HG02610 (cell line): ENCODE results near the gene RAB4B.
"Not testable (repeated sequence)": the region's sequence is repeated elsewhere in the genome, so short reads cannot be mapped to it uniquely, and the experiment has no call there.

Experiments
- ATAC-seq: cut with Tn5 transposase; IDR thresholded peaks from one replicate; pipeline ENCODE4 v1.9.1; 2021; ENCODE audit warnings: mild to moderate bottlenecking, moderate library complexity; ENCODE audit not compliant: unreplicated experiment

Gene RAB4B

DNA sequence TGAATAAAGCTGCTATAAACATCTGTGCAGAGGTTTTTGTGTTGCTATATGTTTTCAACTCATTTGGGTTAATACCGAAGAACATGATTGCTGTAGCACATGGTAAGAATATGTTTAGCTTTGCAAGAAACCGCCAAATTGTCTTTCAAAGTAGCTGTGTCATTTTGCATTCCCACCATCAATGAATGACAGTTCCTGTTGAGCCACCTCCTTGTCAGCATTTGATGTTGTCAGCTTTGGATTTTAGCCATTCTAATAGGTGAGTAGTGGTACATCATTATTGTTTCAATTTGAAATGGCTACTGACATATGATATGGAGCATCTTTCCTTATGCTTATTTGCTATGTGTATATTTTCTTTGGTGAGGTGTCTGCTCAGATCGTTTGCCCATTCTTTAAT is 64.0 kb downstream of the RAB4B start:
- ATAC-seq: not testable (repeated sequence)

DNA sequence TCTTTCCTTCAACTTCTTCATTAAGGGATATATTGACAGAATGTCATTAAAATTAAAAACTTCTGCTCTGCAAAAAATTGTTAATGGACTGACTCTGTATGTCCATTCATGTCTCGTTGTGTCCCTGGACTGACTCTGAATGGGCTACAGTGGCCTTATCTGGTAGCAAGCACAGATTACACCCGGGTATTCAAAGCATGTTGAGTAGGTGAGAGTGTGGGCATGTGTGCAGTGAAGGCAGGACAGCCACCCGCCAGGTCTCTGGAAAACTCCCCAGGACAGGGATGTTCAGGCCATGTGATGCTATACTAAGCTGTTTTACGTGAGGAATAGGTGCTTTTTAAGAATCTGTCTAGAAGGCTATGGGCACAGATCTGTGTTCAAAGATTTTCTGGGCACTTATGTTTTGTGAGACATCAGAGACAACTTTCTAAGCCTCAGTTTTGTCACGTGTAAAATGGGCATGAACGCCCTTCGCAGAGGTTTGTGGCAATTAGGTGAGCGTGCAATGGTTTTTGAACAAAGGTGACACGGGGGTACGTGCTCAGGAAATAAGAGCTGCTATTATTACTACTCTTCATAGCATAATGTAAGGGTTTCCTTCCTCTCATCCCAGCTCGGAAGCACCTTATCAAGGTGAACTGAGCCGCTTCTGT is 65.1 kb downstream of the RAB4B start:
- ATAC-seq: not testable (repeated sequence)

DNA sequence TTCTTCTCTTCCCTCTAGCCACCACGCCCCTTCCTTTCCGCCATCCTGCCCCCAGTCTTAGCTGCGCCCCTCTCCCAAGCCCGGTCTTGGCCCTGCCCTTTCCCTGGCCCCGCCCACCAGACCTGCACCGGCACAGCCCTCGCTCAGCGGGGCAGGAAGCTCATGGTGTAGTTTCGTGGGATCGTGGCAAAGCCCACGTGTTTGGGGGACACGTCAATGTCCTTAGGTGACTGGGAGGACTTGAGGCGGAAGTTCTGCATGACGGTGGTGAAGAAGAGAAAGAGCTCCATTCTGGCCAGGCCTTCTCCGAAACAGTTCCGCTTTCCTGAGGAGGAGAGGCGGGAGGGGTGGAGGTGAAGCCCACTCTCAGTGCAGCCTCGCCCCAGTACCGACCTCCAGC is 65.6 kb downstream of the RAB4B start:
- ATAC-seq: not testable (repeated sequence)
